ENCODE results near the gene CFAP92. TPM values are rescaled to one million over a fixed set of nuclear protein-coding genes. Genes with fewer than 3 reads are reported as not detected.

Gene CFAP92
- total and polyA plus RNA-seq, 2 donors (not counting 3 experiments of a cell fraction or from before 2014, with no cell fraction given) = 0.04 to 0.62 TPM

GRCh38 chr3:128999102-128999501 lies 5.2 kb upstream of the CFAP92 start:
- peaks cover 8% of the 10 kb centered on the region for H3K4me1 ChIP-seq (ENCODE audit: control insufficient read depth, extremely low read depth, insufficient read depth, low read length)
- dilution Hi-C loops (cut with MboI; ENCODE audit: extremely low pct_ligation_motif_present, low sequenced_read_pairs) = no loop called here
- H3K79me2 ChIP-seq (ENCODE audit: control insufficient read depth, insufficient read depth, low read length) = no peaks in the 10 kb centered on the region
- H3K4me2 ChIP-seq (ENCODE audit: insufficient read depth, low read length) = no peak overlapping the region
- no peaks in the 10 kb centered on the region for H4K20me1 ChIP-seq (replicated peaks; ENCODE audit: control insufficient read depth, extremely low read depth, insufficient read depth, low read length)
- FAIRE-seq = no peak
- no peak overlapping the region for H3K27ac ChIP-seq (ENCODE audit: insufficient read depth, low read depth, low read length)
- POLR2A ChIA-PET = no interaction called here
- TF ChIP-seq POLR2AphosphoS5 (IDR thresholded peaks at IDR 0.05; ENCODE audit: insufficient read depth, low read depth, low read length) (no peak), POLR2A (IDR thresholded peaks at IDR 0.05; ENCODE audit: low read depth, low read length) (no peak), MYC (IDR thresholded peaks at IDR 0.05; ENCODE audit: low read depth, low read length) (no peak), EZH2 (IDR thresholded peaks at IDR 0.05; ENCODE audit: borderline replicate concordance, low read depth, low read length, severe bottlenecking) (no peak), CTCF (IDR thresholded peaks at IDR 0.05; ENCODE audit: extremely low read depth in 1 of 2, insufficient read depth in 1 of 2, low read depth in 1 of 2, low read length in 2 of 2) (no peak), MAX (IDR thresholded peaks at IDR 0.05; ENCODE audit: insufficient read depth, insufficient read length) (no peak), FOS (IDR thresholded peaks at IDR 0.05; ENCODE audit: borderline replicate concordance, insufficient read depth, low read length) (no peak), JUN (IDR thresholded peaks at IDR 0.05; ENCODE audit: borderline replicate concordance, insufficient read depth, insufficient read length, low read depth) (no peak), GATA2 (IDR thresholded peaks at IDR 0.05; ENCODE audit: insufficient read depth, insufficient read length, low read depth, low read length) (no peak)
- no TSS peak for BruUV-seq (replicated peaks)
- intact Hi-C loops (cut with micrococcal nuclease) = no loop called here
- DNase-seq (ENCODE audit: low read depth, low spot score) = no peak
- CTCF ChIA-PET = interaction anchor here (2.2 to 2.6 kb wide), 2 partner anchors 17 to 29 kb away, joined by 13 to 16 read pairs; no protein-coding TSS in a partner anchor
- H3K4me3 ChIP-seq (replicated peaks in 1 of 3; ENCODE audit: insufficient read depth in 1 of 3, low read depth in 1 of 3, low read length in 3 of 3) = no peak overlapping the region
- no peaks in the 10 kb centered on the region for H3K9me1 ChIP-seq (replicated peaks; ENCODE audit: control insufficient read depth, extremely low read depth, insufficient read depth, low read length)
- H3K27me3 ChIP-seq (ENCODE audit: control insufficient read depth in 2 of 2, insufficient read depth in 2 of 2, low read length in 2 of 2) = peaks cover 26 to 55% of the 10 kb centered on the region in 2 experiments
- no peak overlapping the region for H3K9ac ChIP-seq (replicated peaks; ENCODE audit: extremely low read depth, insufficient read depth, low read length)
- no peaks in the 10 kb centered on the region for H3K36me3 ChIP-seq (ENCODE audit: control insufficient read depth in 2 of 2, extremely low read depth in 1 of 2, insufficient read depth in 2 of 2, low read length in 2 of 2)
- no peaks in the 10 kb centered on the region for H3K9me3 ChIP-seq (replicated peaks; ENCODE audit: control insufficient read depth, insufficient read depth, low read length)
- no peak overlapping the region for H2AFZ ChIP-seq (ENCODE audit: low read depth, low read length)
